HepG2 (cell line): ENCODE results near the gene HES3. TPM values are rescaled to one million over a fixed set of nuclear protein-coding genes. Genes with fewer than 3 reads are reported as not detected.
A peak's percentile ranks its signal among the peaks of the same experiment; 100 is the strongest.

Source experiments
- CTCF ChIP-seq: sonication (generic); formaldehyde crosslinking; IDR thresholded peaks from 2 replicates; pipeline ENCODE4 v1.5.0; 2020; ENCODE audit warnings: mild to moderate bottlenecking, missing genetic modification reagents, moderate library complexity
- EED ChIP-seq: sonication (generic); formaldehyde crosslinking; IDR thresholded peaks from 2 replicates; pipeline ENCODE4 v1.5.0; 2020; ENCODE audit warnings: mild to moderate bottlenecking, missing genetic modification reagents
- EHMT2 ChIP-seq: fragments of 200-600 bp; sonication (generic); IDR thresholded peaks from 2 replicates; pipeline ENCODE4 v1.7.0; 2017; ENCODE audit warnings: antibody characterized with exemption, low read depth, low read length, borderline replicate concordance
- FOXJ3 ChIP-seq: sonication (generic); formaldehyde crosslinking; IDR thresholded peaks from 2 replicates; pipeline ENCODE4 v1.4.0; 2020; ENCODE audit warnings: missing genetic modification reagents, mild to moderate bottlenecking, borderline replicate concordance
- FOXK1 ChIP-seq: sonication (generic); formaldehyde crosslinking; IDR thresholded peaks from 2 replicates; pipeline ENCODE4 v1.4.0; 2020; ENCODE audit warnings: low read depth, missing genetic modification reagents, borderline replicate concordance
- GPN1 ChIP-seq: sonication (generic); formaldehyde crosslinking; IDR thresholded peaks from 2 replicates; pipeline ENCODE4 v1.5.1; 2020; ENCODE audit warnings: missing genetic modification reagents, borderline replicate concordance
- ISX ChIP-seq: sonication (generic); formaldehyde crosslinking; conservative IDR thresholded peaks from 2 replicates; pipeline ENCODE4 v1.5.0; 2020; ENCODE audit warnings: missing genetic modification reagents
- KLF11 ChIP-seq: IDR thresholded peaks from 2 replicates; pipeline ENCODE4 v1.6.1; 2016; ENCODE audit warnings: missing compliant biosample characterization
- NCOA2 ChIP-seq: sonication (generic); formaldehyde crosslinking; IDR thresholded peaks from 2 replicates; pipeline ENCODE4 v1.8.0; 2022; ENCODE audit warnings: inconsistent platforms
- SKIL ChIP-seq: sonication (generic); formaldehyde crosslinking; IDR thresholded peaks from 2 replicates; pipeline ENCODE4 v1.8.0; 2022; ENCODE audit warnings: missing genetic modification reagents, mild to moderate bottlenecking, moderate library complexity, borderline replicate concordance
- SOX5 ChIP-seq: IDR thresholded peaks from 2 replicates; pipeline ENCODE4 v1.6.1; 2016; ENCODE audit warnings: borderline replicate concordance
- TSC22D2 ChIP-seq: sonication (generic); formaldehyde crosslinking; IDR thresholded peaks from 2 replicates; pipeline ENCODE4 v1.5.1; 2020; ENCODE audit warnings: missing genetic modification reagents, mild to moderate bottlenecking, borderline replicate concordance
- ZBTB21 ChIP-seq: sonication (generic); formaldehyde crosslinking; IDR thresholded peaks from 2 replicates; pipeline ENCODE4 v1.4.0; 2020; ENCODE audit warnings: missing genetic modification reagents
- ZNF10 ChIP-seq: sonication (generic); formaldehyde crosslinking; IDR thresholded peaks from 2 replicates; pipeline ENCODE4 v1.4.0; 2020; ENCODE audit warnings: mild to moderate bottlenecking, low read depth, missing genetic modification reagents, borderline replicate concordance
- ZNF264 ChIP-seq: sonication (generic); formaldehyde crosslinking; IDR thresholded peaks from 2 replicates; pipeline ENCODE4 v1.4.0; 2020; ENCODE audit warnings: missing genetic modification reagents
- ZNF589 ChIP-seq: sonication (generic); formaldehyde crosslinking; conservative IDR thresholded peaks from 2 replicates; pipeline ENCODE4 v1.8.0; 2022; ENCODE audit warnings: mild to moderate bottlenecking, moderate library complexity, missing genetic modification reagents
- ZNF800 ChIP-seq: sonication (generic); formaldehyde crosslinking; IDR thresholded peaks from 2 replicates; pipeline ENCODE4 v1.4.0; 2020; ENCODE audit warnings: missing genetic modification reagents
- polyA plus RNA-seq, 8 experiments: library from polyadenylated mRNA; depleted of rRNA in 3 of 8; stranded (reverse) in 7 of 8; unstranded in 1 of 8; fragments of >200 nt; fragmentation: Illumina TruSeq in 4 of 8; extraction: Trizol in 4 of 8; gene quantifications; 2 replicates each; pipeline versions ENCODE4 v1.2.1 to v1.2.3, GENCODE V29; 2011 to 2016; ENCODE audit warnings: low read depth in 4 of 8, missing spikeins in 1 of 8, mixed read lengths in 1 of 8; ENCODE audit not compliant: insufficient read depth in 1 of 8
- total RNA-seq, 5 experiments: library from RNA; depleted of rRNA; stranded (reverse); fragments of >200 nt; fragmentation: Illumina TruSeq; extraction: Trizol; gene quantifications; 2 replicates each; pipeline ENCODE4 v1.2.3, GENCODE V29; 2016; ENCODE audit warnings: low read depth in 1 of 5
- TF ChIP-seq, protein P1 (sequence below): sonication (generic); formaldehyde crosslinking; IDR thresholded peaks from 2 replicates; pipeline ENCODE4 v1.5.0; 2020; ENCODE audit warnings: missing genetic modification reagents
- TF ChIP-seq, protein P2 (sequence below): sonication (generic); formaldehyde crosslinking; IDR thresholded peaks from 2 replicates; pipeline ENCODE4 v1.5.1; 2020; ENCODE audit warnings: missing genetic modification reagents, mild to moderate bottlenecking, borderline replicate concordance

HES3 gene
- total and polyA plus RNA-seq, 2 of the 13 experiments (the other 11 are each of a cell fraction or from before 2014, with no cell fraction given) = not detected

- TF ChIP-seq SOX5 (CRISPR knock-in tag) (no peak), ZNF264 (CRISPR knock-in tag) (0 out of 2 replicates have a peak, but pooled peaks have one; percentile 54), ZBTB21 (0 out of 2 replicates have a peak, but pooled peaks have one; percentile 1), GPN1 (CRISPR knock-in tag) (0 out of 2 replicates have a peak, but pooled peaks have one; percentile 16), ZNF10 (CRISPR knock-in tag) (no peak), TSC22D2 (CRISPR knock-in tag) (no peak), KLF11 (CRISPR knock-in tag) (peak; percentile 80; the same call in 1 of the 2 replicates), FOXK1 (0 out of 2 replicates have a peak, but pooled peaks have one; percentile 51), SKIL (CRISPR knock-in tag) (peak; percentile 68; the same call in 1 of the 2 replicates), EED (CRISPR knock-in tag) (0 out of 2 replicates have a peak, but pooled peaks have one; percentile 36), ISX (CRISPR knock-in tag) (peak; percentile 65; the same call in 1 of the 2 replicates), ZNF800 (peak; percentile 98), CTCF (peak; percentile 14; the same call in 1 of the 2 replicates), EHMT2 (no peak), NCOA2 (CRISPR knock-in tag) (peak; percentile 40; the same call in 1 of the 2 replicates), ZNF589 (no peak), FOXJ3 (CRISPR knock-in tag) (peak; percentile 70; the same call in 1 of the 2 replicates)
- TF ChIP-seq, protein P1, sequence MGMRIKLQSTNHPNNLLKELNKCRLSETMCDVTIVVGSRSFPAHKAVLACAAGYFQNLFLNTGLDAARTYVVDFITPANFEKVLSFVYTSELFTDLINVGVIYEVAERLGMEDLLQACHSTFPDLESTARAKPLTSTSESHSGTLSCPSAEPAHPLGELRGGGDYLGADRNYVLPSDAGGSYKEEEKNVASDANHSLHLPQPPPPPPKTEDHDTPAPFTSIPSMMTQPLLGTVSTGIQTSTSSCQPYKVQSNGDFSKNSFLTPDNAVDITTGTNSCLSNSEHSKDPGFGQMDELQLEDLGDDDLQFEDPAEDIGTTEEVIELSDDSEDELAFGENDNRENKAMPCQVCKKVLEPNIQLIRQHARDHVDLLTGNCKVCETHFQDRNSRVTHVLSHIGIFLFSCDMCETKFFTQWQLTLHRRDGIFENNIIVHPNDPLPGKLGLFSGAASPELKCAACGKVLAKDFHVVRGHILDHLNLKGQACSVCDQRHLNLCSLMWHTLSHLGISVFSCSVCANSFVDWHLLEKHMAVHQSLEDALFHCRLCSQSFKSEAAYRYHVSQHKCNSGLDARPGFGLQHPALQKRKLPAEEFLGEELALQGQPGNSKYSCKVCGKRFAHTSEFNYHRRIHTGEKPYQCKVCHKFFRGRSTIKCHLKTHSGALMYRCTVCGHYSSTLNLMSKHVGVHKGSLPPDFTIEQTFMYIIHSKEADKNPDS (CRISPR knock-in tag) = peak; percentile 43; the same call in 1 of the 2 replicates
- TF ChIP-seq, protein P2, sequence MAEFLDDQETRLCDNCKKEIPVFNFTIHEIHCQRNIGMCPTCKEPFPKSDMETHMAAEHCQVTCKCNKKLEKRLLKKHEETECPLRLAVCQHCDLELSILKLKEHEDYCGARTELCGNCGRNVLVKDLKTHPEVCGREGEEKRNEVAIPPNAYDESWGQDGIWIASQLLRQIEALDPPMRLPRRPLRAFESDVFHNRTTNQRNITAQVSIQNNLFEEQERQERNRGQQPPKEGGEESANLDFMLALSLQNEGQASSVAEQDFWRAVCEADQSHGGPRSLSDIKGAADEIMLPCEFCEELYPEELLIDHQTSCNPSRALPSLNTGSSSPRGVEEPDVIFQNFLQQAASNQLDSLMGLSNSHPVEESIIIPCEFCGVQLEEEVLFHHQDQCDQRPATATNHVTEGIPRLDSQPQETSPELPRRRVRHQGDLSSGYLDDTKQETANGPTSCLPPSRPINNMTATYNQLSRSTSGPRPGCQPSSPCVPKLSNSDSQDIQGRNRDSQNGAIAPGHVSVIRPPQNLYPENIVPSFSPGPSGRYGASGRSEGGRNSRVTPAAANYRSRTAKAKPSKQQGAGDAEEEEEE = peak; percentile 67; the same call in 1 of the 2 replicates
These were observed 38.0 kb upstream of the HES3 start, which contains the start of gene RNF207 (continued) for GRCh38 chr1:6205849-6206519.
